ENCODE measurements around the gene PITPNB.

Gene PITPNB

DNA sequence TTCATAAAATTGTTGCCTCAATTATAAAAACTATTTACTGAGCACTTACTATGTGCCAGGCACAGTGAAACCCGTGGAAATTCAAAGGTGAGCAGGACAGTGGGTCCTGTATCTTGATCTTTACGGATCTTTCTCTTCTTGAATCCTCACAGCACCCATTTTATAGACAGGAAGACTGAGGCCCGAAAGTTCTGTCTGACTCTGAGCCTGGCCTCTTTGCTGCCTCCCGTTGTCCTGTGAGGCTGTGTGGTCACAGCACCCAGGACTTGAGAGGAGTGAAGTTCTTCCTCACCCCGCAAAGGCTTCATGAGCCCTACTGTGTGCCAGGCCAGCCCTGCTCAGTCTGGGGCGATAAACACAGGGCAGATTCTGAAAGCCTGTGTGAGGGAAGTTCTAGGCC lies 104.1 kb downstream of the PITPNB start:
- Histone ChIP-seq H3K4me3 (replicated peaks; ENCODE audit: low read depth, low read length) (no peak overlapping the region), H3K36me3 (ENCODE audit: control insufficient read depth, insufficient read depth, low read length) (no peaks in the 10 kb centered on the region), H3K27me3 (replicated peaks; ENCODE audit: control insufficient read depth, insufficient read depth, low read length) (no peaks in the 10 kb centered on the region; the same call in 1 of the 2 replicates)
- TF ChIP-seq, protein P1, sequence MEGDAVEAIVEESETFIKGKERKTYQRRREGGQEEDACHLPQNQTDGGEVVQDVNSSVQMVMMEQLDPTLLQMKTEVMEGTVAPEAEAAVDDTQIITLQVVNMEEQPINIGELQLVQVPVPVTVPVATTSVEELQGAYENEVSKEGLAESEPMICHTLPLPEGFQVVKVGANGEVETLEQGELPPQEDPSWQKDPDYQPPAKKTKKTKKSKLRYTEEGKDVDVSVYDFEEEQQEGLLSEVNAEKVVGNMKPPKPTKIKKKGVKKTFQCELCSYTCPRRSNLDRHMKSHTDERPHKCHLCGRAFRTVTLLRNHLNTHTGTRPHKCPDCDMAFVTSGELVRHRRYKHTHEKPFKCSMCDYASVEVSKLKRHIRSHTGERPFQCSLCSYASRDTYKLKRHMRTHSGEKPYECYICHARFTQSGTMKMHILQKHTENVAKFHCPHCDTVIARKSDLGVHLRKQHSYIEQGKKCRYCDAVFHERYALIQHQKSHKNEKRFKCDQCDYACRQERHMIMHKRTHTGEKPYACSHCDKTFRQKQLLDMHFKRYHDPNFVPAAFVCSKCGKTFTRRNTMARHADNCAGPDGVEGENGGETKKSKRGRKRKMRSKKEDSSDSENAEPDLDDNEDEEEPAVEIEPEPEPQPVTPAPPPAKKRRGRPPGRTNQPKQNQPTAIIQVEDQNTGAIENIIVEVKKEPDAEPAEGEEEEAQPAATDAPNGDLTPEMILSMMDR (IDR thresholded peaks at IDR 0.05; ENCODE audit: insufficient read depth, low read length, poor library complexity, severe bottlenecking): no peak
- DNase-seq (ENCODE audit: extremely low read depth, insufficient read length): no peak

DNA sequence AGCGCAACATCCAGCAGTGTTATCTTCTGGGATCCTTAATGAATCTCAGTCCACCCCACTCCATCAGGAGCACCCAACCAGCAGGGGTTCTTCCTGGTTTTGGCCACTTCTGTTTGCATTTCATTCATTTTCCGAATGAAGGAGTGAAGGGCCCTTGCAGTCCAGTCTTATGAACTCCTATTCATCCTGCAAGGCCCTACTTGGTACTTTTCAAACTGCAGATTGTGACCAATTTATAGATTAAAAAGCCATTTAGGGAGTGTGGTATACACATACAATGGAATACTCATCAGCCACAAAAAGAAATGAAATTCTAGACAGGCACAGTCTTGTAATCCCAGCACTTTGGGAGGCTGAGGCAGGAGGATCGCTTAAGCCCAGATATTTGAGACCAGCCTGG lies 107.3 kb downstream of the PITPNB start:
- peaks cover 2% of the 10 kb centered on the region; the same call in 1 of the 2 replicates for H3K27me3 ChIP-seq (replicated peaks; ENCODE audit: control insufficient read depth, insufficient read depth, low read length)
- H3K36me3 ChIP-seq (ENCODE audit: control insufficient read depth, insufficient read depth, low read length): no peaks in the 10 kb centered on the region
- DNase-seq (ENCODE audit: extremely low read depth, insufficient read length): no peak
- no peak overlapping the region for H3K4me3 ChIP-seq (replicated peaks; ENCODE audit: low read depth, low read length)
- TF ChIP-seq, protein P1 (IDR thresholded peaks at IDR 0.05; ENCODE audit: insufficient read depth, low read length, poor library complexity, severe bottlenecking): no peak

DNA sequence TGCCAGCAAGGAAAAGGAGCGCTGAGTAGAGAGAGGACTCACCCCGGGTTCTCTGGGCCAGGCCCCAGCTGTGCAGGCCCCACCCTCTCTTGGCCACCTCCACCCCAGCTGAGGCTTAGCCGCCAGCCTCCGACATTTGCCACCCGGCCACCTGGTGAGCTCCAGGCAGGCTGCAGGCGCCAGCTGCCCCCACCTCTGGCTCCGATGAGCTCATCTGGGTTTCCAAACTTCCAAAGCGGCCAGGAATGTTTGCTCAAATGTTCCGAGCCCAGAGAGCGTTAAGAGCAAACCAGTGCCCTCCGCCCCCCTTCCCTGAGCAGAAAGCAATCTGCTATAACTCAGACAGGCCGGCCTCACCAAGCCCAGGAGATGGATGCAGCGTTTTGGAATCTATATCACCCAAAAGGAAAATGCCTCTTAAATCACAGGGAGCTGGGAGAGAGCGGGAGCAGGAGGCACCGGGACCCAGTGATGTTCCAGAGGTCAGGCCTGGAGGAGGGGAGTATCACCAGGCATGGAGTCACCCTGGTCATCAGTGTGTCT lies 108.4 kb downstream of the PITPNB start:
- TF ChIP-seq, protein P1 (IDR thresholded peaks at IDR 0.05; ENCODE audit: insufficient read depth, low read length, poor library complexity, severe bottlenecking): no peak
- DNase-seq (ENCODE audit: extremely low read depth, insufficient read length): no peak
- Histone ChIP-seq H3K4me3 (replicated peaks; ENCODE audit: low read depth, low read length) (no peak overlapping the region), H3K36me3 (ENCODE audit: control insufficient read depth, insufficient read depth, low read length) (no peaks in the 10 kb centered on the region), H3K27me3 (replicated peaks; ENCODE audit: control insufficient read depth, insufficient read depth, low read length) (peaks cover 2% of the 10 kb centered on the region; the same call in 1 of the 2 replicates)

DNA sequence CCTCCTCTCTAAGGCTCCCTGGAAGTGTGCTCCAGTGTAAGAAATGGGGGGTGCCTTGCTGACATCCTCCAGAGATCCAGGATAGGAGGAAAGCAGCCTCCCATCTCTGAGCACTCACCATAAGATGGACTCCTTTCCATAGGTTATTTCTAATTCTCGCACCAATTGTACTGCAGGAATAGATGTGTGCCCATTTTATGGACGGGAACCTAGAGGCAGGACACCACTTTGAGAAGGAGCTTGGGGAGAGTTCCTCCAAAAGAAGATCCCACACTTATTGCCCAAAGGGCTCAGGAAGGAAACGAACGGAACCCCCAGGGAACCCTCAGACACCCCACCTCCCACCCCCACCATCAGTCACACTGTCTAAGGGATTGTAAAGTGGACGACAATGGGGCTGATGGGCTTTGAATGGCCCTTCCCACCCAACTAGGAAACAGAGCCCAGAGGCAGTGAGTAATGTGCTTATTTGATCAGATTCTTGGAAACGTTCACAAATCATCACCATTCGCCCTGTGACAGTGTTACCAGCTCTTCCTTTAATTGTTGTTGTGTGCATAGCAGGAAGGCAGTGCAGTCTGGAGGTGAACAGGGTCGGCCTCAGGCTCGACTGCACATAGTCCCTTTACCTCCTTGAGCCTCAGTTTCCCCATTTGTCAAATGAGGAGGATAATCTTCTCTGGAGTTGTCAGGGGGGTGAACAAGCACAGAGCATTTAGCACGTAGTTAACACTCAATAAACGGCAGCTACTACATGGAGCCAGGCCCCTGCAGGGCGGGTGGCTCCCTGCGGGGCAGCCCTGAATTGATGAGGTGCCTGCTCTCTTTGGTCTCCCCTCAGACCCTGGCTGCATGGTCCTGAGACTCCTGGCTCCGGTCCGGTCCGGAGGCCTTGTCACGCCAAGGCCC lies 109.1 kb downstream of the PITPNB start:
- no peak overlapping the region for H3K4me3 ChIP-seq (replicated peaks; ENCODE audit: low read depth, low read length)
- DNase-seq (ENCODE audit: extremely low read depth, insufficient read length): no peak
- peaks cover 2% of the 10 kb centered on the region; the same call in 1 of the 2 replicates for H3K27me3 ChIP-seq (replicated peaks; ENCODE audit: control insufficient read depth, insufficient read depth, low read length)
- TF ChIP-seq, protein P1 (IDR thresholded peaks at IDR 0.05; ENCODE audit: insufficient read depth, low read length, poor library complexity, severe bottlenecking): no peak
- H3K36me3 ChIP-seq (ENCODE audit: control insufficient read depth, insufficient read depth, low read length): no peaks in the 10 kb centered on the region

- Histone ChIP-seq H3K36me3 (ENCODE audit: control insufficient read depth, insufficient read depth, low read length) (no peaks in the 10 kb centered on the region), H3K4me3 (replicated peaks; ENCODE audit: low read depth, low read length) (no peak overlapping the region), H3K27me3 (replicated peaks; ENCODE audit: control insufficient read depth, insufficient read depth, low read length) (peaks cover 2% of the 10 kb centered on the region; the same call in 1 of the 2 replicates)
- DNase-seq (ENCODE audit: extremely low read depth, insufficient read length): no peak
- TF ChIP-seq, protein P1 (IDR thresholded peaks at IDR 0.05; ENCODE audit: insufficient read depth, low read length, poor library complexity, severe bottlenecking): no peak
Observed at GRCh38 chr22:27809226-27809603, 109.8 kb downstream of the PITPNB start.
